Measurements from ENCODE around the gene OR51E1. TPM values are rescaled to one million over a fixed set of nuclear protein-coding genes. Genes with fewer than 3 reads are reported as not detected.

The OR51E1 gene
- total RNA-seq, 1 donor from 2014 or later: 1.2 TPM

- Mint-ChIP-seq H3K27ac (ENCODE audit: unreplicated experiment) (no peak overlapping the region), H3K9me3 (ENCODE audit: low read depth) (peaks cover 8% of the 10 kb centered on the region), H3K4me3 (ENCODE audit: unreplicated experiment) (no peak overlapping the region), H3K27me3 (ENCODE audit: low read depth) (peaks cover 46% of the 10 kb centered on the region), H3K4me1 (ENCODE audit: low read depth) (no peaks in the 10 kb centered on the region), H3K36me3 (ENCODE audit: low read depth) (peaks cover 2% of the 10 kb centered on the region)
- peak; percentile 88 for TF ChIP-seq CTCF (IDR thresholded peaks at IDR 0.05)
- DNase-seq (ENCODE audit: low spot score): no peak
Observed at GRCh38 chr11:4626207-4627099, 17.3 kb upstream of the OR51E1 start.

GRCh38 chr11:4636136-4636535 is 7.6 kb upstream of the OR51E1 start:
- Mint-ChIP-seq H3K9me3 (ENCODE audit: low read depth) (peaks cover 4% of the 10 kb centered on the region), H3K4me1 (ENCODE audit: low read depth) (peaks cover under 1% of the 10 kb centered on the region), H3K4me3 (ENCODE audit: unreplicated experiment) (no peak overlapping the region), H3K36me3 (ENCODE audit: low read depth) (peaks cover 3% of the 10 kb centered on the region), H3K27me3 (ENCODE audit: low read depth) (peaks cover 14% of the 10 kb centered on the region), H3K27ac (ENCODE audit: unreplicated experiment) (no peak overlapping the region)
- no peak for TF ChIP-seq CTCF (IDR thresholded peaks at IDR 0.05)
- DNase-seq (ENCODE audit: low spot score): no peak

- peaks cover 11% of the 10 kb centered on the region for H3K4me1 Mint-ChIP-seq (ENCODE audit: low read depth)
- no peak for DNase-seq (ENCODE audit: low spot score)
- H3K27ac Mint-ChIP-seq (ENCODE audit: unreplicated experiment): no peak within 1 kb of the TSS
- no peak within 1 kb of the TSS for H3K4me3 Mint-ChIP-seq (ENCODE audit: unreplicated experiment)
- H3K27me3 Mint-ChIP-seq (ENCODE audit: low read depth): peaks cover 5% of the 10 kb centered on the region
- no peaks in the 10 kb centered on the region for H3K9me3 Mint-ChIP-seq (ENCODE audit: low read depth)
- no peaks in the 10 kb centered on the region for H3K36me3 Mint-ChIP-seq (ENCODE audit: low read depth)
- TF ChIP-seq CTCF (IDR thresholded peaks at IDR 0.05): peak; percentile 95
Observed at GRCh38 chr11:4636962-4637661, 6.7 kb upstream of the OR51E1 start, which contains the start of gene OR51D1. TSS of gene OR51D1 (plus strand) at chr11:4637477. CDS start at chr11:4639791, 2,314 bp downstream.

- TF ChIP-seq CTCF (IDR thresholded peaks at IDR 0.05): no peak
- H3K9me3 Mint-ChIP-seq (ENCODE audit: low read depth): no peaks in the 10 kb centered on the region
Observed at GRCh38 chr11:4637662-4638047, 6.1 kb upstream of the OR51E1 start.

GRCh38 chr11:4639931-4640330 is 3.9 kb upstream of the OR51E1 start:
- no peak for DNase-seq (ENCODE audit: low spot score)
- Mint-ChIP-seq H3K27me3 (ENCODE audit: low read depth) (no peaks in the 10 kb centered on the region), H3K9me3 (ENCODE audit: low read depth) (no peaks in the 10 kb centered on the region), H3K4me3 (ENCODE audit: unreplicated experiment) (no peak overlapping the region), H3K36me3 (ENCODE audit: low read depth) (no peaks in the 10 kb centered on the region), H3K27ac (ENCODE audit: unreplicated experiment) (no peak overlapping the region), H3K4me1 (ENCODE audit: low read depth) (peaks cover 34% of the 10 kb centered on the region)
- TF ChIP-seq CTCF (IDR thresholded peaks at IDR 0.05): no peak

More at GRCh38 chr11:4637662-4638047, 6.1 kb upstream of the OR51E1 start:
- H3K27ac Mint-ChIP-seq (ENCODE audit: unreplicated experiment): no peak overlapping the region
- no peak for DNase-seq (ENCODE audit: low spot score)
- H3K4me3 Mint-ChIP-seq (ENCODE audit: unreplicated experiment): no peak overlapping the region
- peaks cover 16% of the 10 kb centered on the region for H3K4me1 Mint-ChIP-seq (ENCODE audit: low read depth)
- no peaks in the 10 kb centered on the region for H3K36me3 Mint-ChIP-seq (ENCODE audit: low read depth)
- peaks cover 4% of the 10 kb centered on the region for H3K27me3 Mint-ChIP-seq (ENCODE audit: low read depth)

Data from chondrocyte (in vitro differentiated cells).